ENCODE results near the gene TSPAN5.
"Not testable (repeated sequence)": the region's sequence is repeated elsewhere in the genome, so short reads cannot be mapped to it uniquely, and the experiment has no call there.

TSPAN5 gene

GRCh38 chr4:98658287-98659105, at the start of gene TSPAN5:
TSPAN5 (minus strand) TSS chr4:98658611.
- DNase-seq: peak; percentile 26 to 88

GRCh38 chr4:98706935-98707334, 48.5 kb upstream of the TSPAN5 start:
- no peak for DNase-seq

GRCh38 chr4:98706200-98706813, 47.9 kb upstream of the TSPAN5 start:
- no peak for DNase-seq

- not testable (repeated sequence) for DNase-seq
Observed at GRCh38 chr4:98705586-98705985, 47.2 kb upstream of the TSPAN5 start.

GRCh38 chr4:98700656-98701055, 42.2 kb upstream of the TSPAN5 start:
- DNase-seq: no peak

GRCh38 chr4:98694076-98694475, 35.7 kb upstream of the TSPAN5 start:
- DNase-seq: no peak

- DNase-seq: no peak
Observed at GRCh38 chr4:98692411-98692810, 34.0 kb upstream of the TSPAN5 start.

- no peak for DNase-seq
Observed at GRCh38 chr4:98691588-98691987, 33.2 kb upstream of the TSPAN5 start.

GRCh38 chr4:98689507-98690174, 31.2 kb upstream of the TSPAN5 start:
- DNase-seq: no peak

- no peak for DNase-seq
Observed at GRCh38 chr4:98688411-98689290, 30.2 kb upstream of the TSPAN5 start.

GRCh38 chr4:98687876-98688275, 29.5 kb upstream of the TSPAN5 start:
- DNase-seq: no peak

GRCh38 chr4:98686847-98687246, 28.4 kb upstream of the TSPAN5 start:
- DNase-seq: no peak

GRCh38 chr4:98686043-98686707, 27.8 kb upstream of the TSPAN5 start:
- DNase-seq: no peak

- DNase-seq: no peak
Observed at GRCh38 chr4:98685225-98686042, 27.0 kb upstream of the TSPAN5 start.

- DNase-seq: no peak
Observed at GRCh38 chr4:98682719-98683118, 24.3 kb upstream of the TSPAN5 start.

GRCh38 chr4:98680806-98681205, 22.4 kb upstream of the TSPAN5 start:
- no peak for DNase-seq

- DNase-seq: no peak
Observed at GRCh38 chr4:98679738-98680137, 21.3 kb upstream of the TSPAN5 start.

GRCh38 chr4:98677799-98678198, 19.4 kb upstream of the TSPAN5 start:
- DNase-seq: no peak

GRCh38 chr4:98674404-98675173, 16.2 kb upstream of the TSPAN5 start:
- DNase-seq: no peak

GRCh38 chr4:98673978-98674377, 15.6 kb upstream of the TSPAN5 start:
- DNase-seq: no peak

GRCh38 chr4:98673288-98673644, 14.9 kb upstream of the TSPAN5 start:
- no peak for DNase-seq

Data from NCI-H526 (cell line).